Endothelial cell of umbilical vein (primary cell): ENCODE results near the gene PITPNM1. TPM values are rescaled to one million over a fixed set of nuclear protein-coding genes. Genes with fewer than 3 reads are reported as not detected.

ENCODE experiments used
- BruUV-seq: library from RNA; stranded (reverse); fragments of 400-500 nt; replicated peaks from 2 replicates; lab custom pipeline; 2021; lab: Mats Ljungman, UMichigan
- CTCF ChIA-PET: fragments of 300-600, 350-600 bp; sonication (Branson Sonifier 250); formaldehyde crosslinking; loops from one replicate; lab custom pipeline; 2021; ENCODE audit warnings: antibody characterized with exemption, inconsistent platforms; lab: Charles Lee
- POLR2A ChIA-PET: fragments of 300-600, 350-600 bp; sonication (Branson Sonifier 250); formaldehyde crosslinking; loops from one replicate; lab custom pipeline; 2021; ENCODE audit warnings: antibody characterized with exemption, inconsistent platforms; lab: Charles Lee
- DNase-seq: peaks from one replicate; pipeline ENCODE4 v3.0.0-alpha.2; 2011; ENCODE audit warnings: low read depth, low spot score
- FAIRE-seq: peaks from 2 replicates; lab custom pipeline; 2011; peaks lifted over from hg19 to GRCh38; lab: Jason Lieb, UNC
- H2AFZ ChIP-seq: 2 replicates; pipeline ENCODE4 v1.6.0; 2012; ENCODE audit warnings: low read depth, low read length, control low read depth, inconsistent platforms
- H3K27ac ChIP-seq: 2 replicates; pipeline ENCODE4 v1.5.1; 2011; ENCODE audit warnings: low read depth, mild to moderate bottlenecking, control low read depth, low read length, moderate library complexity; ENCODE audit not compliant: insufficient read depth
- H3K27me3 ChIP-seq, 2 experiments: 2 replicates each; pipeline versions ENCODE4 v1.6.0 to v1.6.1; 2011; ENCODE audit warnings: low read length in 2 of 2, mixed read lengths in 1 of 2; ENCODE audit not compliant: control insufficient read depth in 2 of 2, insufficient read depth in 2 of 2
- H3K36me3 ChIP-seq, 2 experiments: 2 replicates in 1 of 2; 3 replicates in 1 of 2; pipeline ENCODE4 v1.5.1; 2011; ENCODE audit warnings: low read length in 2 of 2, mild to moderate bottlenecking in 1 of 2, moderate library complexity in 1 of 2; ENCODE audit not compliant: control insufficient read depth in 2 of 2, insufficient read depth in 2 of 2; ENCODE audit errors: extremely low read depth in 1 of 2
- H3K4me1 ChIP-seq: 3 replicates; pipeline ENCODE4 v1.5.1; 2011; ENCODE audit warnings: mild to moderate bottlenecking, low read length; ENCODE audit not compliant: control insufficient read depth, insufficient read depth; ENCODE audit errors: extremely low read depth
- H3K4me2 ChIP-seq: 2 replicates; pipeline ENCODE4 v1.6.1; 2011; ENCODE audit warnings: low read length, control low read depth, mixed read lengths; ENCODE audit not compliant: insufficient read depth
- H3K4me3 ChIP-seq, 3 experiments: fragments of 200-600 bp in 1 of 3; sonication (generic), shearing (Covaris generic) in 1 of 3; replicated peaks in 1 of 3; 2 replicates each; pipeline ENCODE4 v1.5.1; 2011 to 2016; ENCODE audit warnings: control low read depth in 3 of 3, low read length in 3 of 3, mild to moderate bottlenecking in 2 of 3, inconsistent platforms in 1 of 3, low read depth in 1 of 3, moderate library complexity in 1 of 3; ENCODE audit not compliant: insufficient read depth in 1 of 3
- H3K79me2 ChIP-seq: 2 replicates; pipeline ENCODE4 v1.6.0; 2012; ENCODE audit warnings: low read length, inconsistent platforms; ENCODE audit not compliant: control insufficient read depth, insufficient read depth
- H3K9ac ChIP-seq: replicated peaks from 2 replicates; pipeline ENCODE3; 2011; ENCODE audit warnings: low read length, control low read depth; ENCODE audit not compliant: insufficient read depth; ENCODE audit errors: extremely low read depth
- H3K9me1 ChIP-seq: replicated peaks from 3 replicates; pipeline ENCODE4 v1.6.0; 2011; ENCODE audit warnings: mild to moderate bottlenecking, low read length; ENCODE audit not compliant: control insufficient read depth, insufficient read depth; ENCODE audit errors: extremely low read depth
- H3K9me3 ChIP-seq: replicated peaks from 2 replicates; pipeline ENCODE4 v1.5.1; 2012; ENCODE audit warnings: low read length, inconsistent platforms; ENCODE audit not compliant: control insufficient read depth, insufficient read depth
- H4K20me1 ChIP-seq: replicated peaks from 2 replicates; pipeline ENCODE3; 2011; ENCODE audit warnings: mild to moderate bottlenecking, low read length; ENCODE audit not compliant: control insufficient read depth, insufficient read depth; ENCODE audit errors: extremely low read depth
- EZH2 ChIP-seq: IDR thresholded peaks from 2 replicates; pipeline ENCODE4 v1.6.1; 2012; ENCODE audit warnings: borderline replicate concordance, low read depth, mild to moderate bottlenecking, moderate library complexity, low read length, inconsistent platforms; ENCODE audit not compliant: severe bottlenecking
- FOS ChIP-seq: IDR thresholded peaks from 2 replicates; pipeline ENCODE4 v1.6.1; 2011; ENCODE audit warnings: mild to moderate bottlenecking, low read length, moderate library complexity, borderline replicate concordance; ENCODE audit not compliant: insufficient read depth
- GATA2 ChIP-seq: IDR thresholded peaks from 2 replicates; pipeline ENCODE4 v1.7.0; 2011; ENCODE audit warnings: low read depth, mild to moderate bottlenecking, moderate library complexity, mixed read lengths, low read length; ENCODE audit not compliant: insufficient read length, insufficient read depth
- JUN ChIP-seq: IDR thresholded peaks from 2 replicates; pipeline ENCODE4 v1.6.1; 2011; ENCODE audit warnings: borderline replicate concordance, low read depth; ENCODE audit not compliant: insufficient read length, insufficient read depth
- MAX ChIP-seq: IDR thresholded peaks from 2 replicates; pipeline ENCODE4 v1.6.1; 2011; ENCODE audit not compliant: insufficient read depth, insufficient read length
- MYC ChIP-seq: IDR thresholded peaks from one replicate; pipeline ENCODE4 v1.6.1; 2011; ENCODE audit warnings: mild to moderate bottlenecking, low read depth, low read length
- POLR2A ChIP-seq: IDR thresholded peaks from 2 replicates; pipeline ENCODE4 v1.6.1; 2012; ENCODE audit warnings: low read depth, mild to moderate bottlenecking, control low read depth, low read length
- dilution Hi-C: fragments of 300-500 bp; cut with MboI; formaldehyde crosslinking; loops from one replicate; pipeline ENCODE4 v1.15.0; 2019; ENCODE audit warnings: low sequenced_read_pairs; ENCODE audit not compliant: extremely low pct_ligation_motif_present
- intact Hi-C: fragments of 100-400 bp; cut with micrococcal nuclease; formaldehyde crosslinking; loops from one replicate; pipeline ENCODE4 v1.10.0; 2022
- polyA plus RNA-seq, 4 experiments: library from polyadenylated mRNA; depleted of rRNA in 3 of 4; stranded (reverse) in 3 of 4; unstranded in 1 of 4; fragments of >200 nt; gene quantifications; 2 replicates each; pipeline versions ENCODE4 v1.2.1 to v1.2.3, GENCODE V29; 2011 to 2012; ENCODE audit warnings: missing spikeins in 1 of 4
- total RNA-seq: library from RNA; stranded (reverse); gene quantifications from 2 replicates; pipeline ENCODE4 v1.2.3, GENCODE V29; 2021

Gene PITPNM1
- total and polyA plus RNA-seq, 2 donors (not counting 3 experiments of a cell fraction or from before 2014, with no cell fraction given): 16.5 to 26.4 TPM

GRCh38 chr11:67463680-67464410 lies 41.3 kb downstream of the PITPNM1 start:
- Histone ChIP-seq H3K9me3 (no peaks in the 10 kb centered on the region), H3K4me3 (peak overlapping the region in 2 of 3 experiments; percentile 31 to 64), H2AFZ (peak overlapping the region; percentile 79), H4K20me1 (no peaks in the 10 kb centered on the region), H3K4me1 (peaks cover 16% of the 10 kb centered on the region), H3K27me3 (no peaks in the 10 kb centered on the region), H3K36me3 (no peaks in the 10 kb centered on the region), H3K79me2 (no peaks in the 10 kb centered on the region), H3K27ac (peak overlapping the region; percentile 44), H3K9ac (no peak overlapping the region), H3K9me1 (no peaks in the 10 kb centered on the region), H3K4me2 (peak overlapping the region; percentile 26)
- POLR2A ChIA-PET: interaction anchor here (1.1 kb wide), 1 partner anchor 14 kb away, joined by 3 read pairs; no protein-coding TSS in a partner anchor
- FAIRE-seq: peak; percentile 63
- TF ChIP-seq GATA2 (no peak), FOS (peak; percentile 16), JUN (no peak), POLR2A (no peak), MYC (no peak), EZH2 (no peak), MAX (no peak)
- intact Hi-C loops (loop anchor here (1.0 to 2.0 kb wide), 2 partner anchors 21 to 43 kb away; partner anchors contain the start of gene CORO1B), dilution Hi-C loops (no loop called here)
- TSS peak; percentile 16 for BruUV-seq
- CTCF ChIA-PET: interaction anchor here (1.0 kb wide), 1 partner anchor 17 kb away, joined by 3 read pairs; no protein-coding TSS in a partner anchor
- no peak for DNase-seq
